HG03159 (cell line): Measurements from ENCODE around the gene TET1.
"Not testable (repeated sequence)": the region's sequence is repeated elsewhere in the genome, so short reads cannot be mapped to it uniquely, and the experiment has no call there.

ENCODE experiments used
- ATAC-seq: cut with Tn5 transposase; IDR thresholded peaks from one replicate; pipeline ENCODE4 v1.9.1; 2021; ENCODE audit warnings: mild to moderate bottlenecking, moderate library complexity; ENCODE audit not compliant: unreplicated experiment

TET1 gene

GRCh38 chr10:68604441-68604840 lies 44.3 kb downstream of the TET1 start:
- ATAC-seq: no peak

GRCh38 chr10:68606918-68607317 lies 46.8 kb downstream of the TET1 start:
- no peak for ATAC-seq

- not testable (repeated sequence) for ATAC-seq
Measured at GRCh38 chr10:68610023-68610422, 49.9 kb downstream of the TET1 start.

- ATAC-seq: no peak
Measured at GRCh38 chr10:68611227-68611626, 51.1 kb downstream of the TET1 start.

GRCh38 chr10:68613974-68614373 lies 53.8 kb downstream of the TET1 start:
- ATAC-seq: not testable (repeated sequence)

GRCh38 chr10:68617691-68618090 lies 57.6 kb downstream of the TET1 start:
- ATAC-seq: not testable (repeated sequence)

- ATAC-seq: no peak
Measured at GRCh38 chr10:68618234-68618633, 58.1 kb downstream of the TET1 start.

GRCh38 chr10:68619595-68619994 lies 59.5 kb downstream of the TET1 start:
- no peak for ATAC-seq

- no peak for ATAC-seq
Measured at GRCh38 chr10:68625316-68625921, 65.3 kb downstream of the TET1 start.

- no peak for ATAC-seq
Measured at GRCh38 chr10:68628576-68629127, 68.5 kb downstream of the TET1 start.

- not testable (repeated sequence) for ATAC-seq
Measured at GRCh38 chr10:68632271-68632560, 72.1 kb downstream of the TET1 start.

- ATAC-seq: no peak
Measured at GRCh38 chr10:68633281-68633680, 73.1 kb downstream of the TET1 start.

- ATAC-seq: no peak
Measured at GRCh38 chr10:68633816-68634466, 73.8 kb downstream of the TET1 start.

- no peak for ATAC-seq
Measured at GRCh38 chr10:68636335-68636734, 76.2 kb downstream of the TET1 start.

GRCh38 chr10:68643550-68643949 lies 83.4 kb downstream of the TET1 start:
- ATAC-seq: not testable (repeated sequence)

GRCh38 chr10:68647672-68648341 lies 87.7 kb downstream of the TET1 start:
- no peak for ATAC-seq

- no peak for ATAC-seq
Measured at GRCh38 chr10:68655620-68656126, 95.5 kb downstream of the TET1 start.

GRCh38 chr10:68665841-68666240 lies 105.7 kb downstream of the TET1 start:
- ATAC-seq: no peak

- no peak for ATAC-seq
Measured at GRCh38 chr10:68666280-68666760, 106.2 kb downstream of the TET1 start.

- no peak for ATAC-seq
Measured at GRCh38 chr10:68668231-68668630, 108.1 kb downstream of the TET1 start.

- ATAC-seq: no peak
Measured at GRCh38 chr10:68668972-68669371, 108.8 kb downstream of the TET1 start.

- ATAC-seq: no peak
Measured at GRCh38 chr10:68684413-68684812, 124.3 kb downstream of the TET1 start.
